ENCODE measurements around the gene XIAP.

XIAP gene

DNA sequence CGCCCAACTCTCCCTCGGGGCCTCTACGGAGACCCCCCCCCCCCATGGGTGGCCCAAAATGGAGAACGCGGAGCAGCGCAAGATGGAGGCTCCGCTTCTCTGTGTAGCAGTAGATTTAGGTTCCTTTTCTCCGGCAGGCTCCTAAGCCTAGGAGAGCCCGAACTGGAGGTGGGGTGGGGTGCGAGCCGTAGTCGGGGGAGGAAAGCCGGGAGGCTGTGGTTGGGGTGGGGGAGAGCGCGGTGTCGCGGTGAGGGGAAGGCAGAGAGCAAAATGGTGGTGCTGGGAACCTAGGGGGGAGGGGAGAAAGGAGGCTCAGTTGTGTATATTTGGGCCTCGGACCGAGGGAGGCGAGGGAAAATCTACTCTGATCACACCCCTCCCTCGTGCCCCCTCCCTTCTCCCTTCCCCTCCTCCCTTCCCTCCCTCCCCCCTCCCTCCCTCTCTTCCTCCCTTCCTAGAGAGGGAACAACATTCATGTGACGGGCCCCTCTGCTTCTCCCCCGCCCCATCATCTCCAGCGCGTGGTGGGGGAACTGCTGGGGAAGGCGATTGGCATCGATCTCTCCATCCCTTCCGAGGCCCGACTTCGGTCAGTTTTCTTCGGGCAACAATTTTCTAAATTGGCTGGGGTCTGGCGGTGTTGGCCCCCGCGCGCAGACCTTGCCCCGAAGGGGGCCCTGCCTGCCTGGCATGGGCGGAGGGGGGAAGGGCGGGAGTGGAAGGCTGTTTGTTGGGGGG is 101.6 kb downstream of the XIAP start, which contains the start of gene STAG2:
TSS of gene STAG2 (plus strand) at position 439 of the 738 bp plus-strand sequence. CDS start 60,922 bp downstream, outside the sequence.
- DNase-seq, result peak; percentile 91

DNA sequence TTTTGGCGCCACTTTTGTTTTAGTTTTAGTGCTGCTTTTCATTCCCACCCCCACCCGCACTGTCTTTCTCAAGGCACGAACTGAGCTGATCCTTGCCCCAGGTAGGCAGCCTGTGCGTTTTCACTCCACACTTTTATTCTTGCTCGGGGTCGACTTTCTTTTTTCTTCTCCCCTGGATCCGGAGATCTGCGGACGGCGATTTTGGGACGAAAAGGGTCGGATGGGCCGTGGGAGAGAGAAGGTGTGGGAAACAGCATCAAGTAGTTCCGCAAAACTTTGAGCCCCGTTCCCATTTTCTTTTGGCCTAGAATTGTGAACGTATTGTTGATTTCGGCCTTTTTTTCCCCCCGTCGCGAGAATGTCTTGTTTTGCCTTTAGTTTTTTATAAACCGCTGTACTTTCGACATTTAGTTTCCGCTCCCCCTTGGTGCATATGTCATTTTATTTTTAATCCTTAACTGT is 102.2 kb downstream of the XIAP start:
- peak; percentile 71 for DNase-seq

DNA sequence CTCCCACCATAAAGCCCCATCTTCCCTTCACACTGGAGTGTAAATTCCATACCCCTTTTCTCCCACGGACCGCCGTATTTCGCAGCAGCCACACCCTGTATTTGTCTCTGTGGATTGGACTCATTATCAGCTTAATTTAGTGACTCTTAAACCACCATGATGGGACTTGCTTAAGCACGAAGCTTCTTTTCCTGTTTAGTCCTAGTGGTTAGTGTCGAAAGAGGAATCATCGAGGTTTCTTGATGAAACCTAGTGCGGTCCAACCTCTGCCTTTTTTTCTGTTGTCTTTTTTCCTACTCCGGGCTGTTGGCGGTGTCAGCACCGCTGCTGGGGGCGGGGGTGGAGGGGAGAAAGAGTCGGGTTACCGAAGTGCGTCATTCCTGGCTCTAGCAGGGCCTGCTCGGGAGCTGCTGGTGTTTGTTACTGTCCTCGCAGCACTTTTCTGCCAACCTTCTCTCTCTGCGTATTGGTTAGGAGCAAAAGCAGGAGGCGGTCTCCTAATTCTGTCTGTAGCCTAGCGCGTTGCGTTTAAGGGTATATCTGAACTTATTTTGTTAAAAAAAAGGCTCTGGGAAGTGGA is 103.0 kb downstream of the XIAP start:
- DNase-seq, result peak; percentile 96

Data from DMS53 (cell line).